HepG2 (cell line): Measurements from ENCODE around the gene MRPL38. TPM values are rescaled to one million over a fixed set of nuclear protein-coding genes. Genes with fewer than 3 reads are reported as not detected.

ENCODE experiments used
- ARID2 ChIP-seq: sonication (generic); formaldehyde crosslinking; IDR thresholded peaks from 2 replicates; pipeline ENCODE4 v1.8.1; 2022; ENCODE audit warnings: mild to moderate bottlenecking, missing genetic modification reagents, borderline replicate concordance
- EED ChIP-seq: sonication (generic); formaldehyde crosslinking; IDR thresholded peaks from 2 replicates; pipeline ENCODE4 v1.5.0; 2020; ENCODE audit warnings: mild to moderate bottlenecking, missing genetic modification reagents
- ESRRA ChIP-seq: sonication (generic); formaldehyde crosslinking; IDR thresholded peaks from 2 replicates; pipeline ENCODE4 v1.5.1; 2020; ENCODE audit warnings: mild to moderate bottlenecking, low read depth, missing genetic modification reagents
- JARID2 ChIP-seq: sonication (generic); formaldehyde crosslinking; IDR thresholded peaks from 2 replicates; pipeline ENCODE4 v1.8.1; 2023; ENCODE audit warnings: missing genetic modification reagents, inconsistent platforms; ENCODE audit not compliant: insufficient replicate concordance
- JUN ChIP-seq: sonication (generic); formaldehyde crosslinking; IDR thresholded peaks from 2 replicates; pipeline ENCODE4 v1.4.0; 2020; ENCODE audit warnings: mild to moderate bottlenecking, missing genetic modification reagents
- MAFK ChIP-seq, 2 experiments: IDR thresholded peaks in 1 of 2; conservative IDR thresholded peaks in 1 of 2; 2 replicates each; pipeline ENCODE4 v1.6.1; 2011; ENCODE audit warnings: improper control_type of control experiment in 2 of 2, low read length in 2 of 2
- MZF1 ChIP-seq: sonication (generic); formaldehyde crosslinking; IDR thresholded peaks from 2 replicates; pipeline ENCODE4 v1.8.1; 2023; ENCODE audit warnings: mild to moderate bottlenecking, missing genetic modification reagents, borderline replicate concordance
- NFKBIZ ChIP-seq: IDR thresholded peaks from 2 replicates; pipeline ENCODE4 v1.6.1; 2018; ENCODE audit warnings: missing genetic modification reagents, missing compliant biosample characterization
- ONECUT2 ChIP-seq: sonication (generic); formaldehyde crosslinking; IDR thresholded peaks from 2 replicates; pipeline ENCODE4 v1.4.0; 2020; ENCODE audit warnings: missing genetic modification reagents
- PAWR ChIP-seq: sonication (generic); formaldehyde crosslinking; IDR thresholded peaks from 2 replicates; pipeline ENCODE4 v1.4.0; 2020; ENCODE audit warnings: missing genetic modification reagents, mild to moderate bottlenecking, borderline replicate concordance
- PHF21A ChIP-seq: sonication (generic); formaldehyde crosslinking; IDR thresholded peaks from 2 replicates; pipeline ENCODE4 v1.5.0; 2020; ENCODE audit warnings: mild to moderate bottlenecking, missing genetic modification reagents
- SMARCE1 ChIP-seq: fragments of 450-650 bp; IDR thresholded peaks from 2 replicates; pipeline ENCODE4 v1.6.1; 2017; ENCODE audit warnings: borderline replicate concordance
- SSRP1 ChIP-seq: IDR thresholded peaks from 2 replicates; pipeline ENCODE4 v1.6.1; 2016; ENCODE audit warnings: control low read depth
- THAP8 ChIP-seq: sonication (generic); formaldehyde crosslinking; IDR thresholded peaks from 2 replicates; pipeline ENCODE4 v1.5.1; 2020; ENCODE audit warnings: missing genetic modification reagents, mild to moderate bottlenecking, borderline replicate concordance
- ZFP41 ChIP-seq: sonication (generic); formaldehyde crosslinking; IDR thresholded peaks from 2 replicates; pipeline ENCODE4 v1.4.0; 2020; ENCODE audit warnings: mild to moderate bottlenecking, missing genetic modification reagents, borderline replicate concordance
- ZNF451 ChIP-seq: sonication (generic); formaldehyde crosslinking; IDR thresholded peaks from 2 replicates; pipeline ENCODE4 v1.5.0; 2020; ENCODE audit warnings: mild to moderate bottlenecking, missing genetic modification reagents
- ZNF556 ChIP-seq: sonication (generic); formaldehyde crosslinking; IDR thresholded peaks from 2 replicates; pipeline ENCODE4 v1.4.0; 2020; ENCODE audit warnings: mild to moderate bottlenecking, missing genetic modification reagents, borderline replicate concordance
- ZNF563 ChIP-seq: sonication (generic); formaldehyde crosslinking; IDR thresholded peaks from 2 replicates; pipeline ENCODE4 v1.8.0; 2022; ENCODE audit warnings: mild to moderate bottlenecking, moderate library complexity, missing genetic modification reagents
- ZNF724P ChIP-seq: sonication (generic); formaldehyde crosslinking; IDR thresholded peaks from 2 replicates; pipeline ENCODE4 v1.8.0; 2022; ENCODE audit warnings: missing genetic modification reagents, borderline replicate concordance
- ZNF83 ChIP-seq: sonication (generic); formaldehyde crosslinking; IDR thresholded peaks from 2 replicates; pipeline ENCODE4 v1.4.0; 2020; ENCODE audit warnings: missing genetic modification reagents, mild to moderate bottlenecking, borderline replicate concordance
- polyA plus RNA-seq, 8 experiments: library from polyadenylated mRNA; depleted of rRNA in 3 of 8; stranded (reverse) in 7 of 8; unstranded in 1 of 8; fragments of >200 nt; fragmentation: Illumina TruSeq in 4 of 8; extraction: Trizol in 4 of 8; gene quantifications; 2 replicates each; pipeline versions ENCODE4 v1.2.1 to v1.2.3, GENCODE V29; 2011 to 2016; ENCODE audit warnings: low read depth in 4 of 8, missing spikeins in 1 of 8, mixed read lengths in 1 of 8; ENCODE audit not compliant: insufficient read depth in 1 of 8
- total RNA-seq, 5 experiments: library from RNA; depleted of rRNA; stranded (reverse); fragments of >200 nt; fragmentation: Illumina TruSeq; extraction: Trizol; gene quantifications; 2 replicates each; pipeline ENCODE4 v1.2.3, GENCODE V29; 2016; ENCODE audit warnings: low read depth in 1 of 5
- TF ChIP-seq, protein P1 (sequence below): sonication (generic); formaldehyde crosslinking; IDR thresholded peaks from 2 replicates; pipeline ENCODE4 v1.4.0; 2020; ENCODE audit warnings: missing genetic modification reagents
- TF ChIP-seq, protein P2 (sequence below): sonication (generic); formaldehyde crosslinking; IDR thresholded peaks from 2 replicates; pipeline ENCODE4 v1.8.1; 2023; ENCODE audit warnings: missing genetic modification reagents, inconsistent platforms, borderline replicate concordance

MRPL38 gene
- total and polyA plus RNA-seq, 2 of the 13 experiments (the other 11 are each of a cell fraction or from before 2014, with no cell fraction given), result 83.7 to 125 TPM

DNA sequence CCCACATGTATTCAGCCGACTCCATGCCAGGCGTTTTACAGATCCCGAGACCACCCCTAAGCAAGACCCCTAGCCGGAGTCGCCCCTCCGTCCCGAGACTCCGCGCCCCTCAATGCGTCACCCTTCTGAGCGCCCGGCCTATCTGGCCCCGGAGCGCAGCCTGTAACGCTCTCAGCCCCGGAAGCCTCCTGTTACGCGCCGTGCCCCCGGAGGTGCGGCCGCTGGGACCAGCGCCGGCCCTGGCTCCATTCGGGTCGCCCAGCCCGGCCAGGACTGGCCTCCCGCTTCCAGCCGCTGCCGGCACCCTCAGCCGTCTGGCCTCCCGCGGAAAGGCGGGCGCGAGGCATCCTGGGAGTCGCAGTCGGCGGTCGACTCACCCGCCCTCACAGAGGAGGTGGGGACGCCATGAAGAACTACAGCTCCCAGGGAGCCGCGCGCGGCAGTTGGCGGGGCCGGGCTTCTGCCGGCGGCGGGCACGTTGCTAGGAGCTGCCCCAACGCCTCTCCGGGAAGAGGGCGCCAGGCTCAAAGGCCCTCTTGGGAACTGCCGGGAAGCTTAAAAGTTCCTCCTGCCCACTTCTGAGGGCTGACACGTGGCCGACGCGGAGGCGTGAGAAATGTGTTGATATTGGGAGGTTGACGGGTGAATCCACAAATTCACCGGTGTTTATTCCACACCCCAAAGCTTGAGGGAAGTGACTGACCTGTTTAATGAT is 36.2 kb upstream of the MRPL38 start, which contains the start of gene FBF1 (continued):
- TF ChIP-seq SSRP1 (peak; percentile 93), MAFK (conservative IDR thresholded peaks at IDR 0.05 in 1 of 2, IDR thresholded peaks at IDR 0.05 in 1 of 2; ENCODE audit: low read length in 2 of 2) (no peak), ARID2 (no peak), ZNF563 (CRISPR knock-in tag) (peak; percentile 92), ZNF83 (CRISPR knock-in tag) (no peak), MZF1 (CRISPR knock-in tag) (no peak), ESRRA (CRISPR knock-in tag) (peak; percentile 62; the same call in 1 of the 2 replicates), THAP8 (CRISPR knock-in tag) (peak; percentile 74), PHF21A (CRISPR knock-in tag) (peak; percentile 84), ZNF451 (CRISPR knock-in tag) (peak; percentile 83; the same call in 1 of the 2 replicates), ONECUT2 (CRISPR knock-in tag) (no peak), SMARCE1 (no peak), ZFP41 (CRISPR knock-in tag) (no peak), PAWR (CRISPR knock-in tag) (peak; percentile 78; the same call in 1 of the 2 replicates), NFKBIZ (CRISPR knock-in tag) (peak; percentile 86), ZNF724P (CRISPR knock-in tag) (peak; percentile 88; the same call in 1 of the 2 replicates), JUN (peak; percentile 79), ZNF556 (CRISPR knock-in tag) (peak; percentile 97), EED (peak; percentile 52; the same call in 1 of the 2 replicates), JARID2 (CRISPR knock-in tag) (peak; percentile 63)
- TF ChIP-seq, protein P1, sequence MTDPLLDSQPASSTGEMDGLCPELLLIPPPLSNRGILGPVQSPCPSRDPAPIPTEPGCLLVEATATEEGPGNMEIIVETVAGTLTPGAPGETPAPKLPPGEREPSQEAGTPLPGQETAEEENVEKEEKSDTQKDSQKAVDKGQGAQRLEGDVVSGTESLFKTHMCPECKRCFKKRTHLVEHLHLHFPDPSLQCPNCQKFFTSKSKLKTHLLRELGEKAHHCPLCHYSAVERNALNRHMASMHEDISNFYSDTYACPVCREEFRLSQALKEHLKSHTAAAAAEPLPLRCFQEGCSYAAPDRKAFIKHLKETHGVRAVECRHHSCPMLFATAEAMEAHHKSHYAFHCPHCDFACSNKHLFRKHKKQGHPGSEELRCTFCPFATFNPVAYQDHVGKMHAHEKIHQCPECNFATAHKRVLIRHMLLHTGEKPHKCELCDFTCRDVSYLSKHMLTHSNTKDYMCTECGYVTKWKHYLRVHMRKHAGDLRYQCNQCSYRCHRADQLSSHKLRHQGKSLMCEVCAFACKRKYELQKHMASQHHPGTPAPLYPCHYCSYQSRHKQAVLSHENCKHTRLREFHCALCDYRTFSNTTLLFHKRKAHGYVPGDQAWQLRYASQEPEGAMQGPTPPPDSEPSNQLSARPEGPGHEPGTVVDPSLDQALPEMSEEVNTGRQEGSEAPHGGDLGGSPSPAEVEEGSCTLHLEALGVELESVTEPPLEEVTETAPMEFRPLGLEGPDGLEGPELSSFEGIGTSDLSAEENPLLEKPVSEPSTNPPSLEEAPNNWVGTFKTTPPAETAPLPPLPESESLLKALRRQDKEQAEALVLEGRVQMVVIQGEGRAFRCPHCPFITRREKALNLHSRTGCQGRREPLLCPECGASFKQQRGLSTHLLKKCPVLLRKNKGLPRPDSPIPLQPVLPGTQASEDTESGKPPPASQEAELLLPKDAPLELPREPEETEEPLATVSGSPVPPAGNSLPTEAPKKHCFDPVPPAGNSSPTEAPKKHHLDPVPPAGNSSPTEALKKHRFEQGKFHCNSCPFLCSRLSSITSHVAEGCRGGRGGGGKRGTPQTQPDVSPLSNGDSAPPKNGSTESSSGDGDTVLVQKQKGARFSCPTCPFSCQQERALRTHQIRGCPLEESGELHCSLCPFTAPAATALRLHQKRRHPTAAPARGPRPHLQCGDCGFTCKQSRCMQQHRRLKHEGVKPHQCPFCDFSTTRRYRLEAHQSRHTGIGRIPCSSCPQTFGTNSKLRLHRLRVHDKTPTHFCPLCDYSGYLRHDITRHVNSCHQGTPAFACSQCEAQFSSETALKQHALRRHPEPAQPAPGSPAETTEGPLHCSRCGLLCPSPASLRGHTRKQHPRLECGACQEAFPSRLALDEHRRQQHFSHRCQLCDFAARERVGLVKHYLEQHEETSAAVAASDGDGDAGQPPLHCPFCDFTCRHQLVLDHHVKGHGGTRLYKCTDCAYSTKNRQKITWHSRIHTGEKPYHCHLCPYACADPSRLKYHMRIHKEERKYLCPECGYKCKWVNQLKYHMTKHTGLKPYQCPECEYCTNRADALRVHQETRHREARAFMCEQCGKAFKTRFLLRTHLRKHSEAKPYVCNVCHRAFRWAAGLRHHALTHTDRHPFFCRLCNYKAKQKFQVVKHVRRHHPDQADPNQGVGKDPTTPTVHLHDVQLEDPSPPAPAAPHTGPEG (CRISPR knock-in tag), result peak; percentile 84
- TF ChIP-seq, protein P2, sequence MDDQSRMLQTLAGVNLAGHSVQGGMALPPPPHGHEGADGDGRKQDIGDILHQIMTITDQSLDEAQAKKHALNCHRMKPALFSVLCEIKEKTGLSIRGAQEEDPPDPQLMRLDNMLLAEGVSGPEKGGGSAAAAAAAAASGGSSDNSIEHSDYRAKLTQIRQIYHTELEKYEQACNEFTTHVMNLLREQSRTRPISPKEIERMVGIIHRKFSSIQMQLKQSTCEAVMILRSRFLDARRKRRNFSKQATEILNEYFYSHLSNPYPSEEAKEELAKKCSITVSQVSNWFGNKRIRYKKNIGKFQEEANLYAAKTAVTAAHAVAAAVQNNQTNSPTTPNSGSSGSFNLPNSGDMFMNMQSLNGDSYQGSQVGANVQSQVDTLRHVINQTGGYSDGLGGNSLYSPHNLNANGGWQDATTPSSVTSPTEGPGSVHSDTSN (CRISPR knock-in tag), result peak; percentile 31; the same call in 1 of the 2 replicates
